IMR-90 (cell line): Measurements from ENCODE around the gene OXSR1. TPM values are rescaled to one million over a fixed set of nuclear protein-coding genes. Genes with fewer than 3 reads are reported as not detected.

Experiments used
- ATAC-seq: fragments of 200-7000 bp; cut with Tn5 transposase; 2 replicates; pipeline ENCODE4 v1.9.1; 2020; ENCODE audit warnings: low read depth, mild to moderate bottlenecking, moderate library complexity
- BruUV-seq: library from RNA; stranded (reverse); fragments of 400-500 nt; replicated peaks from 2 replicates; lab custom pipeline; 2021; lab: Mats Ljungman, UMichigan
- CTCF ChIA-PET: fragments of 300-600 bp; formaldehyde crosslinking; extraction: SDS; loops from one replicate; lab custom pipeline; 2021; ENCODE audit warnings: antibody characterized with exemption; lab: Yijun Ruan, JAX
- POLR2A ChIA-PET: fragments of 300-600 bp; sonication (Branson Sonifier 250); formaldehyde crosslinking; loops from one replicate; lab custom pipeline; 2022; ENCODE audit warnings: antibody characterized with exemption; ENCODE audit not compliant: unreplicated experiment; lab: Charles Lee
- DNase-seq: peaks from one replicate; pipeline ENCODE4 v3.0.0; 2013
- H2AFZ ChIP-seq: replicated peaks from 2 replicates; pipeline ENCODE3; 2013; ENCODE audit warnings: low read length, mild to moderate bottlenecking; ENCODE audit not compliant: poor library complexity
- H2AK5ac ChIP-seq: 2 replicates; pipeline ENCODE4 v1.6.1; 2013; ENCODE audit warnings: low read depth, low read length, inconsistent platforms
- H2AK9ac ChIP-seq: replicated peaks from 2 replicates; pipeline ENCODE3; 2013; ENCODE audit warnings: mild to moderate bottlenecking, low read depth, low read length, moderate library complexity; ENCODE audit not compliant: poor library complexity
- H2BK120ac ChIP-seq: 2 replicates; pipeline ENCODE4 v1.6.1; 2013; ENCODE audit warnings: low read depth, low read length, inconsistent platforms
- H2BK15ac ChIP-seq: 3 replicates; pipeline ENCODE4 v1.6.1; 2013; ENCODE audit warnings: low read depth, low read length, inconsistent platforms
- H2BK20ac ChIP-seq: 2 replicates; pipeline ENCODE4 v1.6.1; 2013; ENCODE audit warnings: low read depth, mild to moderate bottlenecking, inconsistent platforms, low read length, moderate library complexity
- H2BK5ac ChIP-seq: 2 replicates; pipeline ENCODE4 v1.6.1; 2013; ENCODE audit warnings: mild to moderate bottlenecking, low read depth, low read length, inconsistent platforms; ENCODE audit not compliant: poor library complexity, severe bottlenecking
- H3K14ac ChIP-seq: replicated peaks from 2 replicates; pipeline ENCODE4 v1.6.1; 2013; ENCODE audit warnings: low read depth, low read length, inconsistent platforms
- H3K18ac ChIP-seq: 2 replicates; pipeline ENCODE4 v1.6.1; 2013; ENCODE audit warnings: low read depth, low read length, control low read depth
- H3K23ac ChIP-seq: 2 replicates; pipeline ENCODE4 v1.6.1; 2013; ENCODE audit warnings: low read depth, low read length, inconsistent platforms
- H3K27ac ChIP-seq: 2 replicates; pipeline ENCODE4 v1.5.1; 2013; ENCODE audit warnings: mild to moderate bottlenecking, control low read depth, low read length; ENCODE audit not compliant: insufficient read depth
- H3K27me3 ChIP-seq: 2 replicates; pipeline ENCODE4 v1.6.1; 2013; ENCODE audit warnings: low read length; ENCODE audit not compliant: control insufficient read depth, insufficient read depth
- H3K36me3 ChIP-seq: 2 replicates; pipeline ENCODE4 v1.6.1; 2013; ENCODE audit warnings: low read length, mixed read lengths; ENCODE audit not compliant: control insufficient read depth, insufficient read depth
- H3K4ac ChIP-seq: 2 replicates; pipeline ENCODE4 v1.6.1; 2013; ENCODE audit warnings: low read depth, low read length, inconsistent platforms
- H3K4me1 ChIP-seq: 2 replicates; pipeline ENCODE4 v1.6.1; 2013; ENCODE audit warnings: low read length, mixed read lengths; ENCODE audit not compliant: control insufficient read depth, insufficient read depth
- H3K4me2 ChIP-seq: 2 replicates; pipeline ENCODE4 v1.6.1; 2013; ENCODE audit warnings: low read depth, mild to moderate bottlenecking, control low read depth, low read length, moderate library complexity
- H3K4me3 ChIP-seq: 2 replicates; pipeline ENCODE4 v1.5.1; 2013; ENCODE audit warnings: low read depth, mild to moderate bottlenecking, control low read depth, low read length, moderate library complexity; ENCODE audit not compliant: insufficient read depth
- H3K56ac ChIP-seq: 2 replicates; pipeline ENCODE4 v1.6.1; 2013; ENCODE audit warnings: low read length, inconsistent platforms; ENCODE audit not compliant: insufficient read depth; ENCODE audit errors: extremely low read depth
- H3K79me1 ChIP-seq, 2 experiments: 2 replicates each; pipeline ENCODE4 v1.6.1; 2013; ENCODE audit warnings: low read length in 2 of 2, inconsistent platforms in 1 of 2, low read depth in 1 of 2
- H3K9ac ChIP-seq: 2 replicates; pipeline ENCODE4 v1.6.1; 2013; ENCODE audit warnings: low read depth, low read length, control low read depth
- H3K9me1 ChIP-seq: 2 replicates; pipeline ENCODE4 v1.6.1; 2013; ENCODE audit warnings: low read length, inconsistent platforms; ENCODE audit not compliant: insufficient read depth
- H3K9me3 ChIP-seq: 2 replicates; pipeline ENCODE4 v1.6.1; 2013; ENCODE audit warnings: low read length; ENCODE audit not compliant: control insufficient read depth, insufficient read depth
- H4K20me1 ChIP-seq: 2 replicates; pipeline ENCODE4 v1.6.1; 2013; ENCODE audit warnings: low read length, inconsistent platforms; ENCODE audit not compliant: insufficient read depth
- H4K5ac ChIP-seq: 2 replicates; pipeline ENCODE4 v1.6.1; 2013; ENCODE audit warnings: mild to moderate bottlenecking, low read depth, low read length, control low read depth
- H4K8ac ChIP-seq, 2 experiments: 2 replicates each; pipeline ENCODE4 v1.6.1; 2013; ENCODE audit warnings: low read depth in 2 of 2, low read length in 2 of 2, control low read depth in 1 of 2, inconsistent platforms in 1 of 2
- H4K91ac ChIP-seq: 2 replicates; pipeline ENCODE4 v1.6.1; 2013; ENCODE audit warnings: low read depth, low read length, inconsistent platforms; ENCODE audit not compliant: insufficient read depth
- CEBPB ChIP-seq: IDR thresholded peaks from 2 replicates; pipeline ENCODE4 v1.6.1; 2012; ENCODE audit warnings: low read depth, low read length, improper control_type of control experiment
- CHD1 ChIP-seq: IDR thresholded peaks from 2 replicates; pipeline ENCODE4 v1.6.1; 2012; ENCODE audit warnings: low read depth, low read length, improper control_type of control experiment
- CTCF ChIP-seq: conservative IDR thresholded peaks from 2 replicates; pipeline ENCODE4 v1.5.1; 2012; ENCODE audit warnings: mild to moderate bottlenecking, low read depth, low read length, improper control_type of control experiment
- ELK1 ChIP-seq: fragments of 150-350 bp; IDR thresholded peaks from 2 replicates; pipeline ENCODE4 v1.6.1; 2016; ENCODE audit warnings: low read depth, mild to moderate bottlenecking, low read length, moderate library complexity, borderline replicate concordance
- FOS ChIP-seq: fragments of 150-350 bp; IDR thresholded peaks from 2 replicates; pipeline ENCODE4 v1.6.1; 2016; ENCODE audit warnings: low read depth, low read length
- MAFK ChIP-seq: IDR thresholded peaks from 2 replicates; pipeline ENCODE4 v1.6.1; 2012; ENCODE audit warnings: low read depth, low read length, improper control_type of control experiment
- MAZ ChIP-seq: IDR thresholded peaks from 2 replicates; pipeline ENCODE4 v1.6.1; 2012; ENCODE audit warnings: low read depth, mild to moderate bottlenecking, low read length, improper control_type of control experiment, moderate library complexity, borderline replicate concordance
- MXI1 ChIP-seq: IDR thresholded peaks from 2 replicates; pipeline ENCODE4 v1.6.1; 2012; ENCODE audit warnings: low read depth, mild to moderate bottlenecking, low read length, moderate library complexity, borderline replicate concordance
- NFE2L2 ChIP-seq: fragments of 150-350 bp; IDR thresholded peaks from 2 replicates; pipeline ENCODE4 v1.6.1; 2016; ENCODE audit warnings: low read depth, mild to moderate bottlenecking, low read length
- POLR2A ChIP-seq: IDR thresholded peaks from 2 replicates; pipeline ENCODE4 v1.6.1; 2012; ENCODE audit warnings: mild to moderate bottlenecking, low read depth, low read length
- RCOR1 ChIP-seq: IDR thresholded peaks from 2 replicates; pipeline ENCODE4 v1.6.1; 2012; ENCODE audit warnings: mild to moderate bottlenecking, low read length, improper control_type of control experiment; ENCODE audit not compliant: insufficient replicate concordance
- RFX5 ChIP-seq: IDR thresholded peaks from 2 replicates; pipeline ENCODE4 v1.8.0; 2012; ENCODE audit warnings: low read depth, mild to moderate bottlenecking, low read length, moderate library complexity
- SMC3 ChIP-seq: fragments of 150-350 bp; IDR thresholded peaks from 2 replicates; pipeline ENCODE4 v1.6.1; 2016; ENCODE audit warnings: low read depth, mild to moderate bottlenecking, antibody characterized with exemption, low read length, moderate library complexity
- USF2 ChIP-seq: fragments of 150-350 bp; IDR thresholded peaks from 2 replicates; pipeline ENCODE4 v1.6.1; 2017; ENCODE audit warnings: mild to moderate bottlenecking, antibody characterized with exemption, low read length, low read depth
- WGBS, 2 experiments: methylation state at CpG; one replicate each; pipeline versions ENCODE4 v1.1.5 to v1.1.7; 2013; ENCODE audit warnings: missing lambda C conversion rate in 2 of 2; ENCODE audit not compliant: insufficient read length in 1 of 2; ENCODE audit errors: extremely low coverage in 2 of 2; 5-methylcytosine and 5-hydroxymethylcytosine counted together
- dilution Hi-C: fragments of 300-500 bp; cut with HindIII; formaldehyde crosslinking; loops from one replicate; pipeline ENCODE4 v1.14.3; 2018; ENCODE audit warnings: low sequenced_read_pairs; ENCODE audit not compliant: unreplicated experiment
- in situ Hi-C: fragments of 300-500 bp; cut with MboI; formaldehyde crosslinking; loops from 3 replicates; pipeline ENCODE4 v1.14.3; 2019; ENCODE audit warnings: low sequenced_read_pairs, inconsistent platforms, mixed read lengths
- intact Hi-C: fragments of 100-400 bp; cut with micrococcal nuclease; formaldehyde crosslinking; loops from 2 replicates; pipeline ENCODE4 v1.10.0; 2022
- polyA plus RNA-seq, 3 experiments: library from polyadenylated mRNA; depleted of rRNA; stranded (reverse); fragments of >200 nt; gene quantifications; 2 replicates each; pipeline ENCODE4 v1.2.3, GENCODE V29; 2012; ENCODE audit warnings: low replicate concordance in 1 of 3
- total RNA-seq: library from RNA; depleted of rRNA; stranded (reverse); fragments of >200 nt; gene quantifications from 2 replicates; pipeline ENCODE4 v1.2.3, GENCODE V29; 2012

OXSR1 gene
- total and polyA plus RNA-seq, 2 of the 4 experiments (the other 2 are of a cell fraction), result 32.9 to 37.6 TPM

- H3K27ac ChIP-seq, result no peak overlapping the region
- intact Hi-C loops, result no loop called here
- no peaks in the 10 kb centered on the region for H3K27me3 ChIP-seq
- peak overlapping the region; percentile 21 for H2AFZ ChIP-seq
- no peak overlapping the region for H4K5ac ChIP-seq
- CTCF ChIA-PET, result no interaction called here
- no peak overlapping the region for H3K4ac ChIP-seq
- no peak overlapping the region for H2BK15ac ChIP-seq
- H3K9me1 ChIP-seq, result 0 out of 2 replicates have a peak, but pooled peaks cover 3% of the 10 kb centered on the region
- in situ Hi-C loops, result loop anchor here (10.0 kb wide), 1 partner anchor 223 kb away; the partner anchor contains the start of gene XYLB
- WGBS, 2 experiments, result 100% methylated on average over 3 of the region's 13 CpGs; no CpG with 5 or more reads in 1 of the 2 experiments
- dilution Hi-C loops, result no loop called here
- H3K4me1 ChIP-seq, result no peaks in the 10 kb centered on the region
- H3K4me2 ChIP-seq, result no peak overlapping the region
- no peak overlapping the region for H2AK9ac ChIP-seq
- H3K79me1 ChIP-seq, result no peaks in the 10 kb centered on the region
- POLR2A ChIA-PET, result no interaction called here
- H2BK5ac ChIP-seq, result no peak overlapping the region
- H3K18ac ChIP-seq, result no peak overlapping the region
- H3K23ac ChIP-seq, result no peak overlapping the region
- DNase-seq (no peak), ATAC-seq (no peak)
- BruUV-seq, result no TSS peak
- no peak overlapping the region for H3K56ac ChIP-seq
- H2BK120ac ChIP-seq, result no peak overlapping the region
- peaks cover 40% of the 10 kb centered on the region for H3K36me3 ChIP-seq
- no peak for TF ChIP-seq USF2
- no peak for TF ChIP-seq POLR2A
- no peak for TF ChIP-seq RFX5
- TF ChIP-seq ELK1, result no peak
- TF ChIP-seq NFE2L2, result no peak
- no peak for TF ChIP-seq MAFK
- no peak for TF ChIP-seq CEBPB
- TF ChIP-seq FOS, result no peak
- TF ChIP-seq MAZ, result no peak
- TF ChIP-seq CHD1, result no peak
- TF ChIP-seq SMC3, result no peak
- TF ChIP-seq MXI1, result no peak
- no peak for TF ChIP-seq RCOR1
- TF ChIP-seq CTCF, result no peak
- no peaks in the 10 kb centered on the region for H4K20me1 ChIP-seq
- H3K9ac ChIP-seq, result no peak overlapping the region
- H2AK5ac ChIP-seq, result no peak overlapping the region
- H3K4me3 ChIP-seq, result no peak overlapping the region
- H2BK20ac ChIP-seq, result no peak overlapping the region
- no peaks in the 10 kb centered on the region for H3K9me3 ChIP-seq
- no peak overlapping the region for H3K14ac ChIP-seq
- no peak overlapping the region for H4K8ac ChIP-seq
- H4K91ac ChIP-seq, result no peak overlapping the region
Measured at GRCh38 chr3:38121832-38122461, 43.4 kb upstream of the OXSR1 start.
